A673 (cell line): Measurements from ENCODE around the gene CCDC88C. TPM values are rescaled to one million over a fixed set of nuclear protein-coding genes. Genes with fewer than 3 reads are reported as not detected.

Experiments
- BruUV-seq: library from RNA; stranded (reverse); fragments of 400-500 nt; replicated peaks from 2 replicates; lab custom pipeline; 2021; lab: Mats Ljungman, UMichigan
- CTCF ChIA-PET: fragments of 300-600 bp; sonication (Branson Sonifier 250); formaldehyde crosslinking; loops from one replicate; lab custom pipeline; 2022; ENCODE audit warnings: antibody characterized with exemption; lab: Charles Lee
- POLR2A ChIA-PET: fragments of 300-600 bp; sonication (Branson Sonifier 250); formaldehyde crosslinking; loops from one replicate; lab custom pipeline; 2022; ENCODE audit warnings: antibody characterized with exemption; ENCODE audit not compliant: low non-redundant PET; lab: Charles Lee
- DNase-seq: peaks from one replicate; pipeline ENCODE4 v3.0.0-alpha.2; 2015; ENCODE audit warnings: low spot score
- H3K27ac ChIP-seq: fragments of 200-600 bp; sonication (generic); 2 replicates; pipeline ENCODE4 v1.5.1; 2016; ENCODE audit warnings: mixed run types, low read depth, mild to moderate bottlenecking, mixed read lengths, antibody characterized with exemption, low read length; ENCODE audit not compliant: poor library complexity, severe bottlenecking
- H3K27me3 ChIP-seq: fragments of 200-600 bp; sonication (generic); replicated peaks from 2 replicates; pipeline ENCODE4 v1.6.1; 2017; ENCODE audit warnings: mixed run types, low read depth, mild to moderate bottlenecking, mixed read lengths, antibody characterized with exemption, low read length; ENCODE audit not compliant: insufficient read depth, poor library complexity
- H3K36me3 ChIP-seq: fragments of 200-600 bp; sonication (generic); 2 replicates; pipeline ENCODE4 v1.6.1; 2016; ENCODE audit warnings: mixed run types, mild to moderate bottlenecking, mixed read lengths, antibody characterized with exemption, low read length; ENCODE audit not compliant: insufficient read depth, poor library complexity, severe bottlenecking
- H3K4me1 ChIP-seq: fragments of 200-600 bp; sonication (generic); 2 replicates; pipeline ENCODE4 v1.6.1; 2017; ENCODE audit warnings: mixed run types, mild to moderate bottlenecking, mixed read lengths, antibody characterized with exemption, low read length; ENCODE audit not compliant: insufficient read depth, poor library complexity, severe bottlenecking
- H3K4me3 ChIP-seq: fragments of 200-600 bp; sonication (generic); 2 replicates; pipeline ENCODE4 v1.5.1; 2016; ENCODE audit warnings: low read depth, mixed run types, mild to moderate bottlenecking, mixed read lengths, low read length; ENCODE audit not compliant: poor library complexity, severe bottlenecking
- H3K9me3 ChIP-seq: fragments of 200-600 bp; sonication (generic); 2 replicates; pipeline ENCODE4 v1.6.1; 2016; ENCODE audit warnings: mixed run types, low read depth, mild to moderate bottlenecking, mixed read lengths, antibody characterized with exemption, low read length; ENCODE audit not compliant: poor library complexity, severe bottlenecking
- CTCF ChIP-seq: fragments of 300-800, 200-600 bp; sonication (generic); conservative IDR thresholded peaks from 2 replicates; pipeline ENCODE4 v1.5.1; 2017; ENCODE audit warnings: low read depth, mild to moderate bottlenecking, antibody characterized with exemption, low read length, moderate library complexity, mixed read lengths
- EZH2 ChIP-seq: fragments of 200-600 bp; sonication (generic); IDR thresholded peaks from 2 replicates; pipeline ENCODE4 v1.6.1; 2017; ENCODE audit warnings: borderline replicate concordance, low read depth, mild to moderate bottlenecking, mixed read lengths, antibody characterized with exemption, low read length; ENCODE audit not compliant: poor library complexity, severe bottlenecking
- intact Hi-C: fragments of 100-400 bp; cut with micrococcal nuclease; formaldehyde crosslinking; loops from one replicate; pipeline ENCODE4 v1.10.0; 2022; ENCODE audit not compliant: unreplicated experiment
- total RNA-seq: library from RNA; stranded (reverse); gene quantifications from 2 replicates; pipeline ENCODE4 v1.2.3, GENCODE V29; 2021

The CCDC88C gene
- total RNA-seq, 1 experiment from 2014 or later, result 49.1 TPM

GRCh38 chr14:91419451-91419850 is 1.8 kb upstream of the CCDC88C start:
- Histone ChIP-seq H3K27me3 (no peaks in the 10 kb centered on the region), H3K4me1 (peaks cover 16% of the 10 kb centered on the region), H3K36me3 (no peaks in the 10 kb centered on the region), H3K27ac (no peak overlapping the region), H3K4me3 (no peak overlapping the region), H3K9me3 (no peaks in the 10 kb centered on the region)
- CTCF ChIA-PET, result no interaction called here
- intact Hi-C loops, result loop anchor here (2.0 to 10.0 kb wide), 3 partner anchors 62 to 495 kb away; no protein-coding TSS in a partner anchor
- no TSS peak for BruUV-seq
- TF ChIP-seq CTCF, result no peak
- no peak for TF ChIP-seq EZH2
- no peak for DNase-seq
- POLR2A ChIA-PET, result no interaction called here

GRCh38 chr14:91419044-91419397 is 1.4 kb upstream of the CCDC88C start:
- POLR2A ChIA-PET, result no interaction called here

GRCh38 chr14:91418387-91419043 is 895 bp upstream of the CCDC88C start:
- intact Hi-C loops, result loop anchor here (1.0 to 10.0 kb wide), 4 partner anchors 61 to 496 kb away; no protein-coding TSS in a partner anchor
- Histone ChIP-seq H3K4me3 (peak overlapping the region; percentile 89), H3K9me3 (no peaks in the 10 kb centered on the region), H3K27me3 (no peaks in the 10 kb centered on the region), H3K27ac (no peak overlapping the region), H3K36me3 (peaks cover 4% of the 10 kb centered on the region), H3K4me1 (peaks cover 17% of the 10 kb centered on the region)
- TF ChIP-seq CTCF (peak; percentile 97), EZH2 (no peak)
- no TSS peak for BruUV-seq
- DNase-seq, result peak; percentile 78
- ChIA-PET CTCF (interaction anchor here (0.6 to 2.2 kb wide), 3 partner anchors 95 to 241 kb away, joined by 3 to 19 read pairs (median 5); no protein-coding TSS in a partner anchor), POLR2A (no interaction called here)

More at GRCh38 chr14:91419044-91419397, 1.4 kb upstream of the CCDC88C start:
- Histone ChIP-seq H3K9me3 (no peaks in the 10 kb centered on the region), H3K4me1 (peaks cover 17% of the 10 kb centered on the region), H3K27me3 (no peaks in the 10 kb centered on the region), H3K4me3 (no peak overlapping the region), H3K27ac (no peak overlapping the region), H3K36me3 (no peaks in the 10 kb centered on the region)
- intact Hi-C loops, result loop anchor here (2.0 to 10.0 kb wide), 3 partner anchors 62 to 496 kb away; no protein-coding TSS in a partner anchor
- no TSS peak for BruUV-seq
- CTCF ChIA-PET, result interaction anchor here (0.6 to 2.2 kb wide), 2 partner anchors 95 to 101 kb away, joined by 3 to 19 read pairs; no protein-coding TSS in a partner anchor
- DNase-seq, result no peak
- TF ChIP-seq EZH2, result no peak
- no peak for TF ChIP-seq CTCF
